RWPE1 (cell line): ENCODE results near the gene ZNF223.

Source experiments
- CTCF ChIA-PET: fragments of 350-600 bp; sonication (Branson Sonifier 250); formaldehyde crosslinking; extraction: SDS; loops from one replicate; lab custom pipeline; 2021; lab: Yijun Ruan, JAX
- POLR2A ChIA-PET: fragments of 400-600 bp; formaldehyde crosslinking; extraction: SDS; loops from one replicate; lab custom pipeline; 2020; ENCODE audit warnings: antibody characterized with exemption; ENCODE audit not compliant: low non-redundant PET; lab: Yijun Ruan, JAX
- DNase-seq: peaks from one replicate; pipeline ENCODE4 v3.0.0; 2012; ENCODE audit warnings: low spot score
- H3K27ac ChIP-seq: fragments of 450-650 bp; 2 replicates; pipeline ENCODE4 v1.5.1; 2017
- CTCF ChIP-seq: fragments of 450-650 bp; conservative IDR thresholded peaks from 2 replicates; pipeline ENCODE4 v1.5.1; 2017; ENCODE audit warnings: low read depth, mild to moderate bottlenecking

Gene ZNF223

GRCh38 chr19:44051650-44052402 lies at the start of gene ZNF223:
TSS of gene ZNF223 (plus strand) at chr19:44052036. CDS start at chr19:44055177, 3,141 bp downstream.
- peak within 1 kb of the TSS; percentile 69 for H3K27ac ChIP-seq
- peak; percentile 94 for DNase-seq
- no peak for TF ChIP-seq CTCF
- CTCF ChIA-PET: no interaction called here
- POLR2A ChIA-PET: interaction anchor here (0.6 kb wide), 1 partner anchor 26 kb away, joined by 8 read pairs; no protein-coding TSS in a partner anchor

GRCh38 chr19:44002212-44002565 lies 49.6 kb upstream of the ZNF223 start:
- CTCF ChIA-PET: interaction anchor here (0.6 kb wide), 1 partner anchor 120 kb away, joined by 3 read pairs; no protein-coding TSS in a partner anchor

GRCh38 chr19:44002566-44003460 lies 49.0 kb upstream of the ZNF223 start, which contains the start of gene ZNF230:
TSS of gene ZNF230 (plus strand) at chr19:44002957. CDS start at chr19:44007079, 4,122 bp downstream.
- ChIA-PET POLR2A (no interaction called here), CTCF (interaction anchor here (0.6 kb wide), 2 partner anchors 19 to 120 kb away, joined by 3 read pairs; no protein-coding TSS in a partner anchor)
- peak; percentile 92 for DNase-seq

More at GRCh38 chr19:44002212-44002565, 49.6 kb upstream of the ZNF223 start:
- peak overlapping the region; percentile 69 for H3K27ac ChIP-seq
- DNase-seq: peak; percentile 2
- TF ChIP-seq CTCF: no peak
- POLR2A ChIA-PET: no interaction called here

GRCh38 chr19:44003461-44004009 lies 48.3 kb upstream of the ZNF223 start:
- POLR2A ChIA-PET: no interaction called here
- peak overlapping the region; percentile 69 for H3K27ac ChIP-seq
- no peak for TF ChIP-seq CTCF
- CTCF ChIA-PET: no interaction called here
- DNase-seq: peak; percentile 19

More at GRCh38 chr19:44002566-44003460, 49.0 kb upstream of the ZNF223 start, which contains the start of gene ZNF230:
- TF ChIP-seq CTCF: no peak
- peak within 1 kb of the TSS; percentile 69 for H3K27ac ChIP-seq

- DNase-seq: no peak
- no peak overlapping the region for H3K27ac ChIP-seq
- TF ChIP-seq CTCF: no peak
- POLR2A ChIA-PET: no interaction called here
- CTCF ChIA-PET: no interaction called here
Measured at GRCh38 chr19:44005973-44006372, 45.9 kb upstream of the ZNF223 start.

GRCh38 chr19:44007473-44007872 lies 44.4 kb upstream of the ZNF223 start:
- ChIA-PET POLR2A (no interaction called here), CTCF (no interaction called here)
- DNase-seq: no peak
- TF ChIP-seq CTCF: no peak
- H3K27ac ChIP-seq: no peak overlapping the region
